Left ventricle myocardium inferior (tissue), 1 donor: ENCODE results near the gene HCFC1. TPM values are rescaled to one million over a fixed set of nuclear protein-coding genes. Genes with fewer than 3 reads are reported as not detected.

ENCODE experiments used
- DNase-seq: peaks from one replicate; pipeline ENCODE4 v3.0.0-alpha.2; 2020
- H3K27ac ChIP-seq: fragments of 200-600 bp; replicated peaks from 2 replicates; pipeline ENCODE4 v1.8.0; 2021
- H3K27me3 ChIP-seq: fragments of 200-600 bp; 2 replicates; pipeline ENCODE4 v1.8.0; 2021; ENCODE audit warnings: low read depth
- H3K36me3 ChIP-seq: fragments of 200-600 bp; 2 replicates; pipeline ENCODE4 v1.8.0; 2021
- H3K4me1 ChIP-seq: fragments of 200-600 bp; 2 replicates; pipeline ENCODE4 v1.8.0; 2021
- H3K4me3 ChIP-seq: fragments of 200-600 bp; 2 replicates; pipeline ENCODE4 v1.8.0; 2021; ENCODE audit warnings: mild to moderate bottlenecking, moderate library complexity
- H3K9me3 ChIP-seq: fragments of 200-600 bp; replicated peaks from 2 replicates; pipeline ENCODE4 v1.8.0; 2021
- CTCF ChIP-seq: fragments of 200-600 bp; IDR thresholded peaks from 2 replicates; pipeline ENCODE4 v1.8.0; 2021; ENCODE audit warnings: antibody characterized with exemption, mild to moderate bottlenecking, borderline replicate concordance
- intact Hi-C: fragments of 100-400 bp; cut with micrococcal nuclease; formaldehyde crosslinking; loops from one replicate; pipeline ENCODE4 v1.11.0; 2022
- total RNA-seq: library from RNA; stranded (reverse); fragmentation: NEBNext Ultra II Directional; extraction: Animal tissue kit (Norgen Biotek cat#: 25700); gene quantifications from one replicate; pipeline ENCODE4 v1.2.1, GENCODE V29; 2021
- donor health status: DM: no; HTN: yes; CAD: no; lungs with severe emphysema.

HCFC1 gene
- total RNA-seq, 1 donor from 2014 or later: 28.4 TPM

DNA sequence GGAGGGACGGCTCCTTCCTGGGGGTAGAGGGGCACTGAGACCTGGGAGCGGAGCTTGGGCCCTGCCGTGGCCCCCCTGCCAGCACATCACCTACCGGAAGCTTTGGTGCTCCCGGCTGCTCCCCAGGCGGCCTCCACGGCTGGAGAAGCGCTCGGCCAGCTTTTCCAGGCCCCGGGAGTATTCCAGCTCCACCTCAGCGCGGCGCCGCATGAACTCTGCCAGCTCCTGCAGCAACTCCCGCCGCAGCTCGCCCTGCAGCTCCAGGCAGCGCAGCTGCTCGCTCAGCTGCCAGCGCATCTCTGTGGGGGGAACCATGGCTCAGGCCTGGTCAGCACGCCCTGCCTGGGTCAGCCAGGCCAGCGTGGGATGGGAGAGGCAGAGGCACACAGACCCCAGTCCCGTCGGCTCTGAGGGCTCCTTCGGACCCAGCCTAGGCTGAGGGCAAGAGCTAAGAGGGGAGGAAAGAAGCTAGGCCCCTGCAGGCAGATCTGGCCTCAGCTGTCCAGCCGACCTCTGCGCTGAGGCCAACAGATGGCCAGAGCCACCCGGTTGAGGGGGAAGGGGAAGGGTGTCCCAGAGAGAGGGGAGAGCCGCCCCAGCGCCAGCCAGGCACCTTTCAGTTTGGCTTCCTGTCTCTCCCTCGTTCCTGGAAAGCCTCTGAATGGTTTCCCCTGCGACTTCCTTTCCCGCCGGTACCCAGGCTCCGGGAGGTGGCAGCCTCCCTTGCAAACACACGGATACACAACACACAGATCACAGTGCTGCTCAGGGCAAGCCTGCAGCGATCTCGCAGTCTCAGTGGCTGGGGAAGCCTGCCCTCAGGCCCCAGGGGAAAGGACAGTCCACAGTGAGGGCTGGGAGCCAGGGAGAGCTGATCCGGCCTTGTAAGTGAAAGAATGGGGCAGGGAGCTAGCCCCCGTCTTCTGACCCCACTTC, 49.8 kb downstream of the HCFC1 start:
- intact Hi-C loops: no loop called here
- no peak for TF ChIP-seq CTCF
- Histone ChIP-seq H3K4me3 (peak overlapping the region; percentile 43), H3K9me3 (no peaks in the 10 kb centered on the region), H3K36me3 (no peaks in the 10 kb centered on the region), H3K27me3 (no peaks in the 10 kb centered on the region), H3K27ac (peak overlapping the region; percentile 97), H3K4me1 (peaks cover 53% of the 10 kb centered on the region)
- DNase-seq: no peak

DNA sequence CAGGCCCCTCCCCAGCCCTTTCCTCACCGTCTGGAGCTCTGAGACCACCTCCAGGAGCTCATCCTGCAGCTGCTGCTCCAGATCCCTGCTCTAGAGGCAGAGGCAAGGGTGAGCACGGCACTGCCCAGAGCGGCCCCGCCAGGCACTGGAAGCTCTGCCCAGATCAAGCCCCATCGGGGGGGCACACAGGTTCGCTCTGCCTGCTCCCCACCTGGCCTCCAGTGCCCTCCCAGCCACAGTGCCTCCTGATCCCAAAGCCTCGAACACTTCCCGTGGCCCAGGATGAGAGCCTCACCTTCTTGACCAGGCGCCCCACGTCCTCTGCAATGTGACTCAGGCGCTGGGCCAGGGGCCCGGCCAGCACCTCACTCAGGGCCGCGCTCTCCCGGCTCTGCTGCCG, 50.5 kb downstream of the HCFC1 start:
- H3K4me3 ChIP-seq: peak overlapping the region; percentile 43
- H3K36me3 ChIP-seq: no peaks in the 10 kb centered on the region
- H3K9me3 ChIP-seq: no peaks in the 10 kb centered on the region
- peak overlapping the region; percentile 97 for H3K27ac ChIP-seq
- peaks cover 48% of the 10 kb centered on the region for H3K4me1 ChIP-seq
- H3K27me3 ChIP-seq: no peaks in the 10 kb centered on the region
- no peak for DNase-seq
- intact Hi-C loops: no loop called here
- no peak for TF ChIP-seq CTCF

DNA sequence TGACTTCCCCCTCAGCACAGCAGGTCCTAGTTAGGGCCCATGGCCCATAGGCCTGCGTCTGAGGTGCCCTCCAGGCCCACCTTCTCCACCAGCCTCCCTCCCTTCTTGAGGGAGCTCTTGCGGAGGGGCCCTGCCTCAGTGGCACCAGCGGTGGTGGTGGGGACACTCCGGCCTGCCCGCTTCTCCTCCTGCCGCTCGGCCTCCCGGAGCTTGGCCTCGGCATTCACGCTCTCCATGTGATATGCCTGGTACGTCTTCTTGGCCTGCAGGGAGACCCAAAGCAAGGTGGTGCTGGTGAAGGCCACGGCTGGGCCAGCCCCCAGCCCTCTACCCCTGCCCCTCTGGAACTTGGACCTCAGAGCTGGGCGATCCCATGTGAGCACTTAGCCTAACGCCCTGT, 51.1 kb downstream of the HCFC1 start:
- H3K4me1 ChIP-seq: peaks cover 44% of the 10 kb centered on the region
- TF ChIP-seq CTCF: no peak
- intact Hi-C loops: no loop called here
- H3K4me3 ChIP-seq: no peak overlapping the region
- no peak for DNase-seq
- H3K36me3 ChIP-seq: no peaks in the 10 kb centered on the region
- H3K27me3 ChIP-seq: no peaks in the 10 kb centered on the region
- no peak overlapping the region for H3K27ac ChIP-seq
- H3K9me3 ChIP-seq: no peaks in the 10 kb centered on the region

DNA sequence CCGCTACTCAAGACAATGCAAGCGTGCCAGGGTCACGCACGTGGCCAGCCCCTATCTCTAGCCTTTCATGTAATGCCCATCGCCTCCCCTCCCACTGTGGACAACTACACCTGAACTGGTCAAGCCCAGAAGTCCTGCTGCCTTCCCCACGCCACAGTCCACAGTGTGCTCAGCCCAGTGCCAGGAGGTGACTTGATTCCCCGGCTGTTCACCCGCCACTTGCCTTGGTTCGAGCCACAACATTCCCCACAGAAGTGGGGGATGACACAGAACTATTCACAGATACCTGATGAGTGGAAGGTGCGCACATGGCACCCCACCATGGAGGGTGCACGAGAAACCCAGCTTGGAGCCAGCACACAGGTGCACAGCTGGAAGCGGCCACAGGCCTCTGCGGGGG, 52.3 kb downstream of the HCFC1 start:
- H3K4me3 ChIP-seq: no peak overlapping the region
- intact Hi-C loops: no loop called here
- H3K27ac ChIP-seq: no peak overlapping the region
- H3K36me3 ChIP-seq: no peaks in the 10 kb centered on the region
- H3K4me1 ChIP-seq: peaks cover 33% of the 10 kb centered on the region
- no peaks in the 10 kb centered on the region for H3K9me3 ChIP-seq
- DNase-seq: no peak
- H3K27me3 ChIP-seq: no peaks in the 10 kb centered on the region
- no peak for TF ChIP-seq CTCF

GRCh38 chrX:153917869-153918268, 53.7 kb downstream of the HCFC1 start:
- TF ChIP-seq CTCF: no peak
- peaks cover 20% of the 10 kb centered on the region for H3K4me1 ChIP-seq
- DNase-seq: no peak
- H3K36me3 ChIP-seq: no peaks in the 10 kb centered on the region
- no peaks in the 10 kb centered on the region for H3K27me3 ChIP-seq
- no peaks in the 10 kb centered on the region for H3K9me3 ChIP-seq
- H3K4me3 ChIP-seq: no peak overlapping the region
- intact Hi-C loops: no loop called here
- no peak overlapping the region for H3K27ac ChIP-seq
